Astrocyte of the hippocampus (primary cell): ENCODE results near the gene GRHL3.

Source experiments
- DNase-seq: peaks from one replicate; pipeline ENCODE4 v3.0.0; 2011; ENCODE audit warnings: low read depth, low spot score

The GRHL3 gene

GRCh38 chr1:24343412-24344089 is 24.4 kb downstream of the GRHL3 start:
- no peak for DNase-seq

- no peak for DNase-seq
These were observed 25.1 kb downstream of the GRHL3 start for GRCh38 chr1:24344090-24344742.

- no peak for DNase-seq
These were observed 26.2 kb downstream of the GRHL3 start for GRCh38 chr1:24345334-24345733.

GRCh38 chr1:24347159-24347934 is 28.2 kb downstream of the GRHL3 start:
- no peak for DNase-seq

GRCh38 chr1:24348196-24348595 is 29.0 kb downstream of the GRHL3 start:
- no peak for DNase-seq

GRCh38 chr1:24349891-24350290 is 30.7 kb downstream of the GRHL3 start:
- no peak for DNase-seq

- no peak for DNase-seq
These were observed 32.1 kb downstream of the GRHL3 start for GRCh38 chr1:24351247-24351646.

- peak; percentile 26 for DNase-seq
These were observed 32.9 kb downstream of the GRHL3 start for GRCh38 chr1:24351918-24352627.

GRCh38 chr1:24353292-24353891 is 34.2 kb downstream of the GRHL3 start:
- DNase-seq = no peak

GRCh38 chr1:24355466-24355865 is 36.3 kb downstream of the GRHL3 start:
- DNase-seq = no peak

GRCh38 chr1:24357038-24357437 is 37.9 kb downstream of the GRHL3 start:
- no peak for DNase-seq

- no peak for DNase-seq
These were observed 41.5 kb downstream of the GRHL3 start for GRCh38 chr1:24360681-24361080.

- DNase-seq = no peak
These were observed 42.7 kb downstream of the GRHL3 start for GRCh38 chr1:24361811-24362210.

GRCh38 chr1:24362396-24362795 is 43.2 kb downstream of the GRHL3 start:
- DNase-seq = no peak

GRCh38 chr1:24362982-24363614 is 43.9 kb downstream of the GRHL3 start:
- DNase-seq = peak; percentile 89

GRCh38 chr1:24363994-24364393 is 44.8 kb downstream of the GRHL3 start:
- no peak for DNase-seq

GRCh38 chr1:24364605-24364974 is 45.4 kb downstream of the GRHL3 start:
- peak; percentile 71 for DNase-seq

- peak; percentile 70 for DNase-seq
These were observed 46.0 kb downstream of the GRHL3 start for GRCh38 chr1:24364975-24365678.

GRCh38 chr1:24366707-24367106 is 47.5 kb downstream of the GRHL3 start:
- no peak for DNase-seq

GRCh38 chr1:24369199-24369598 is 50.0 kb downstream of the GRHL3 start:
- peak; percentile 63 for DNase-seq

- DNase-seq = no peak
These were observed 50.6 kb downstream of the GRHL3 start for GRCh38 chr1:24369801-24370200.
